ENCODE results near the gene C15orf40. TPM values are rescaled to one million over a fixed set of nuclear protein-coding genes. Genes with fewer than 3 reads are reported as not detected.
A peak's percentile ranks its signal among the peaks of the same experiment; 100 is the strongest.

The C15orf40 gene
- total and polyA plus RNA-seq, 2 of the 13 experiments (the other 11 are each of a cell fraction or from before 2014, with no cell fraction given), result 24.0 to 26.3 TPM

DNA sequence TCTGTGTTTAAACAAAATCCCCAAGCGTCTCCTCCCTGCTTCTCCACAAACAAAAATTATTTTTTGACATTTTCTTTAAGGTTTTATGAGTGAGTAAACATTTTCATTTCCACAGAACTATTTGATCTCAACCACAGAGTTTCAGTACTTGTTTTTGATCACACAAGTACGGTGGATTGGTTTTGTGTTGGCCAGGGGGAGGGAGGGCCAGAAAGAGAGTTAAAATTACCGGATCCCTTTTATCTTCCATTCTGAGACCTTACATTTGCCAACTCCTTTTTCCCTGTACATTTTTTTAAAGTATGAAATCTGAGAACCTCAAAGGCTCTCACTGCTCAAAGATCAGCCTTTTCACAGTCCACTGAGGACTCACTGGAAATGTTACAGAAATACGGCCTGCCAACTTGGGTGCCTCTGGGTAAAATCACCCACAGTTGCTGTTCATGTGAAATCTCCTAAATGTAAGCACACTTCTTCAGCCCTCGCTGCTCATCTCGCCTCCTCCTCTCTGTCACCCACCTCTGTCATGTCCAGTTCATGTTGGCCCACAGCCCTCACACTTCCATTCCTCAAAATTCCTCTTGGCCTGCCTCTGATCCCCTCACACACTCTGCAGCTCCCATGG is 60.6 kb downstream of the C15orf40 start:
- H3K4me3 ChIP-seq (replicated peaks in 1 of 3; ENCODE audit: insufficient read depth in 1 of 3, low read depth in 2 of 3, low read length in 3 of 3), result peak overlapping the region; percentile 10 to 83 (median 70); a peak in 3 of 6 replicates
- intact Hi-C loops (cut with micrococcal nuclease; ENCODE audit: unreplicated experiment), result loop anchor here (5.0 kb wide), 1 partner anchor 34 kb away; no protein-coding TSS in a partner anchor

GRCh38 chr15:82950295-82950694 is 61.1 kb downstream of the C15orf40 start:
- no peak overlapping the region for H3K4me3 ChIP-seq (replicated peaks in 1 of 3; ENCODE audit: insufficient read depth in 1 of 3, low read depth in 2 of 3, low read length in 3 of 3)
- intact Hi-C loops (cut with micrococcal nuclease; ENCODE audit: unreplicated experiment) (loop anchor here (5.0 kb wide), 1 partner anchor 33 kb away; no protein-coding TSS in a partner anchor), in situ Hi-C loops (cut with HindIII; ENCODE audit: extremely low pct_ligation_motif_present, low pct_unique_long_range_greater_than_20kb) (no loop called here)
- ATAC-seq (no peak), DNase-seq (ENCODE audit: low spot score) (no peak), FAIRE-seq (no peak)
- no peaks in the 10 kb centered on the region for H3K36me3 ChIP-seq (replicated peaks in 1 of 2; ENCODE audit: control insufficient read depth in 1 of 2, insufficient read depth in 2 of 2, low read length in 2 of 2)
- H3K9me3 ChIP-seq (ENCODE audit: low read length), result no peaks in the 10 kb centered on the region
- WGBS (ENCODE audit: low lambda C conversion rate), result 67% methylated on average over 5 of the region's 5 CpGs
- ChIA-PET POLR2A (no interaction called here), CTCF (ENCODE audit: low intra/inter-chr PET ratio, low total read pairs) (no interaction called here)
- H3K27ac ChIP-seq (ENCODE audit: extremely low read length, insufficient read depth, low read length), result no peak overlapping the region
- H3K4me1 ChIP-seq (ENCODE audit: insufficient read depth, low read length), result peaks cover 22% of the 10 kb centered on the region
- TF ChIP-seq ZNF143 (CRISPR knock-in tag; IDR thresholded peaks at IDR 0.05) (no peak), DMAP1 (CRISPR knock-in tag; IDR thresholded peaks at IDR 0.05) (no peak), MYC (CRISPR knock-in tag; IDR thresholded peaks at IDR 0.05; ENCODE audit: borderline replicate concordance) (no peak), ZNF383 (CRISPR knock-in tag; IDR thresholded peaks at IDR 0.05; ENCODE audit: borderline replicate concordance) (no peak)
- H3K27me3 ChIP-seq (ENCODE audit: control insufficient read depth in 1 of 2, insufficient read depth in 2 of 2, low read length in 2 of 2), result peaks cover 4 to 5% of the 10 kb centered on the region in 2 experiments; a peak in 4 of 5 replicates
- no peaks in the 10 kb centered on the region for H3K79me2 ChIP-seq (ENCODE audit: insufficient read depth, low read length)
- no peak overlapping the region for H3K9ac ChIP-seq (ENCODE audit: insufficient read depth, low read depth, low read length)
- no TSS peak for BruUV-seq (replicated peaks)
- peak overlapping the region; percentile 80; the same call in 1 of the 2 replicates for H3K4me2 ChIP-seq (ENCODE audit: low read depth, low read length)
- H4K20me1 ChIP-seq (ENCODE audit: insufficient read depth, low read length), result no peaks in the 10 kb centered on the region
- no peak overlapping the region for H2AFZ ChIP-seq (ENCODE audit: low read length)

More for the DNA sequence above, 60.6 kb downstream of the C15orf40 start:
- no TSS peak for BruUV-seq (replicated peaks)
- in situ Hi-C loops (cut with HindIII; ENCODE audit: extremely low pct_ligation_motif_present, low pct_unique_long_range_greater_than_20kb), result no loop called here
- Histone ChIP-seq H3K9me3 (ENCODE audit: low read length) (no peaks in the 10 kb centered on the region), H2AFZ (ENCODE audit: low read length) (no peak overlapping the region), H3K36me3 (replicated peaks in 1 of 2; ENCODE audit: control insufficient read depth in 1 of 2, insufficient read depth in 2 of 2, low read length in 2 of 2) (no peaks in the 10 kb centered on the region), H3K27me3 (ENCODE audit: control insufficient read depth in 1 of 2, insufficient read depth in 2 of 2, low read length in 2 of 2) (peaks cover 4 to 5% of the 10 kb centered on the region in 2 experiments; a peak in 4 of 5 replicates), H4K20me1 (ENCODE audit: insufficient read depth, low read length) (no peaks in the 10 kb centered on the region), H3K9ac (ENCODE audit: insufficient read depth, low read depth, low read length) (0 out of 2 replicates have a peak overlapping the region, but pooled peaks have one; percentile 7), H3K4me2 (ENCODE audit: low read depth, low read length) (peak overlapping the region; percentile 80), H3K4me1 (ENCODE audit: insufficient read depth, low read length) (peaks cover 22% of the 10 kb centered on the region), H3K27ac (ENCODE audit: extremely low read length, insufficient read depth, low read length) (no peak overlapping the region), H3K79me2 (ENCODE audit: insufficient read depth, low read length) (no peaks in the 10 kb centered on the region)
- DNase-seq (ENCODE audit: low spot score), result peak; percentile 11
- ATAC-seq, result no peak; the same call in 2 of the 3 replicates
- WGBS (ENCODE audit: low lambda C conversion rate), result 52% methylated on average over 6 of the region's 6 CpGs
- ChIA-PET CTCF (ENCODE audit: low intra/inter-chr PET ratio, low total read pairs) (no interaction called here), POLR2A (no interaction called here)
- no peak for FAIRE-seq
- TF ChIP-seq KLF6 (CRISPR knock-in tag; IDR thresholded peaks at IDR 0.05), result no peak
- TF ChIP-seq HNF4A (CRISPR knock-in tag; IDR thresholded peaks at IDR 0.05), result 0 out of 2 replicates have a peak, but pooled peaks have one; percentile 10

All from HepG2 (cell line).